ENCODE measurements around the gene PTPRT. TPM values are rescaled to one million over a fixed set of nuclear protein-coding genes. Genes with fewer than 3 reads are reported as not detected.

PTPRT gene
- total RNA-seq, 1 experiment from 2014 or later: 0.20 TPM

- H3K4me3 ChIP-seq (ENCODE audit: low read depth, low read length): no peak overlapping the region
- ChIA-PET POLR2A (no interaction called here), CTCF (interaction anchor here (0.8 kb wide), 1 partner anchor 16 kb away, joined by 3 read pairs; no protein-coding TSS in a partner anchor)
- DNase-seq: peak in 1 of 2 experiments; percentile 24
- no peaks in the 10 kb centered on the region for H3K4me1 ChIP-seq
- H3K36me3 ChIP-seq (ENCODE audit: control insufficient read depth, insufficient read depth, low read length): no peaks in the 10 kb centered on the region
- BruUV-seq (replicated peaks): no TSS peak
- H3K36me3 Mint-ChIP-seq (ENCODE audit: insufficient read depth, unreplicated experiment): no peaks in the 10 kb centered on the region
- peak; percentile 51 to 52 for TF ChIP-seq CTCF (IDR thresholded peaks at IDR 0.05; ENCODE audit: insufficient read depth in 1 of 2, low read depth in 1 of 2, low read length in 1 of 2, severe bottlenecking in 1 of 2, unreplicated experiment in 1 of 2)
- no peaks in the 10 kb centered on the region for H3K27me3 ChIP-seq (replicated peaks; ENCODE audit: control insufficient read depth, insufficient read depth, low read length)
- no peak overlapping the region for H3K4me3 Mint-ChIP-seq (ENCODE audit: unreplicated experiment)
- H3K4me1 Mint-ChIP-seq (ENCODE audit: low read depth, unreplicated experiment): no peaks in the 10 kb centered on the region
- H3K27me3 Mint-ChIP-seq (ENCODE audit: insufficient read depth, unreplicated experiment): peaks cover 6% of the 10 kb centered on the region
- no peaks in the 10 kb centered on the region for H3K9me3 ChIP-seq
- no peaks in the 10 kb centered on the region for H3K9me3 Mint-ChIP-seq (ENCODE audit: unreplicated experiment)
- intact Hi-C loops (cut with micrococcal nuclease; ENCODE audit: unreplicated experiment): loop anchor here (2.0 to 10.0 kb wide), 3 partner anchors 327 to 1201 kb away; no protein-coding TSS in a partner anchor
- no peak overlapping the region for H3K27ac Mint-ChIP-seq (ENCODE audit: unreplicated experiment)
Observed at GRCh38 chr20:42204109-42204660, 985.5 kb downstream of the PTPRT start.

GRCh38 chr20:42197599-42197998 lies 992.1 kb downstream of the PTPRT start:
- BruUV-seq (replicated peaks): no TSS peak
- no peak for DNase-seq
- Mint-ChIP-seq H3K36me3 (ENCODE audit: insufficient read depth, unreplicated experiment) (no peaks in the 10 kb centered on the region), H3K4me1 (ENCODE audit: low read depth, unreplicated experiment) (no peaks in the 10 kb centered on the region), H3K4me3 (ENCODE audit: unreplicated experiment) (no peak overlapping the region), H3K27ac (ENCODE audit: unreplicated experiment) (no peak overlapping the region), H3K27me3 (ENCODE audit: insufficient read depth, unreplicated experiment) (peaks cover 10% of the 10 kb centered on the region), H3K9me3 (ENCODE audit: unreplicated experiment) (no peaks in the 10 kb centered on the region)
- Histone ChIP-seq H3K27me3 (replicated peaks; ENCODE audit: control insufficient read depth, insufficient read depth, low read length) (no peaks in the 10 kb centered on the region), H3K36me3 (ENCODE audit: control insufficient read depth, insufficient read depth, low read length) (no peaks in the 10 kb centered on the region), H3K9me3 (0 out of 2 replicates have a peak, but pooled peaks cover 5% of the 10 kb centered on the region), H3K4me1 (no peaks in the 10 kb centered on the region), H3K4me3 (ENCODE audit: low read depth, low read length) (no peak overlapping the region)
- ChIA-PET CTCF (no interaction called here), POLR2A (no interaction called here)
- intact Hi-C loops (cut with micrococcal nuclease; ENCODE audit: unreplicated experiment): no loop called here
- no peak for TF ChIP-seq CTCF (IDR thresholded peaks at IDR 0.05; ENCODE audit: insufficient read depth in 1 of 2, low read depth in 1 of 2, low read length in 1 of 2, severe bottlenecking in 1 of 2, unreplicated experiment in 1 of 2)

GRCh38 chr20:42193119-42193518 lies 996.6 kb downstream of the PTPRT start:
- Histone ChIP-seq H3K4me1 (no peaks in the 10 kb centered on the region), H3K27me3 (replicated peaks; ENCODE audit: control insufficient read depth, insufficient read depth, low read length) (no peaks in the 10 kb centered on the region), H3K36me3 (ENCODE audit: control insufficient read depth, insufficient read depth, low read length) (no peaks in the 10 kb centered on the region), H3K9me3 (0 out of 2 replicates have a peak, but pooled peaks cover 5% of the 10 kb centered on the region), H3K4me3 (ENCODE audit: low read depth, low read length) (no peak overlapping the region)
- Mint-ChIP-seq H3K4me1 (ENCODE audit: low read depth, unreplicated experiment) (no peaks in the 10 kb centered on the region), H3K27ac (ENCODE audit: unreplicated experiment) (no peak overlapping the region), H3K4me3 (ENCODE audit: unreplicated experiment) (no peak overlapping the region), H3K27me3 (ENCODE audit: insufficient read depth, unreplicated experiment) (peaks cover 8% of the 10 kb centered on the region), H3K36me3 (ENCODE audit: insufficient read depth, unreplicated experiment) (no peaks in the 10 kb centered on the region), H3K9me3 (ENCODE audit: unreplicated experiment) (no peaks in the 10 kb centered on the region)
- intact Hi-C loops (cut with micrococcal nuclease; ENCODE audit: unreplicated experiment): no loop called here
- no peak for DNase-seq
- CTCF ChIA-PET: no interaction called here
- POLR2A ChIA-PET: interaction anchor here (0.6 kb wide), 1 partner anchor 1669 kb away, joined by 3 read pairs; no protein-coding TSS in a partner anchor
- no TSS peak for BruUV-seq (replicated peaks)
- no peak for TF ChIP-seq CTCF (IDR thresholded peaks at IDR 0.05; ENCODE audit: insufficient read depth in 1 of 2, low read depth in 1 of 2, low read length in 1 of 2, severe bottlenecking in 1 of 2, unreplicated experiment in 1 of 2)
